ENCODE results near the gene CNN3. TPM values are rescaled to one million over a fixed set of nuclear protein-coding genes. Genes with fewer than 3 reads are reported as not detected.

The CNN3 gene
- polyA plus RNA-seq, 1 of the 3 experiments (the other 2 are of a cell fraction), result 204 TPM

GRCh38 chr1:94940738-94941137 lies 13.8 kb upstream of the CNN3 start:
- H3K4me1 ChIP-seq (ENCODE audit: control insufficient read depth in 1 of 2, insufficient read depth in 2 of 2, low read depth in 1 of 2, low read length in 1 of 2), result peaks cover 0 to 21% of the 10 kb centered on the region in 2 experiments
- H3F3A ChIP-seq (replicated peaks; ENCODE audit: insufficient read depth), result peaks cover 2% of the 10 kb centered on the region
- no peaks in the 10 kb centered on the region for H3K27me3 ChIP-seq (ENCODE audit: insufficient read depth)
- WGBS (ENCODE audit: low lambda C conversion rate), result 89% methylated on average over 3 of the region's 3 CpGs
- H4K20me1 ChIP-seq (ENCODE audit: insufficient read depth), result no peaks in the 10 kb centered on the region
- ChIA-PET POLR2A (no interaction called here), CTCF (interaction anchor here (2.6 kb wide), 1 partner anchor 86 kb away, joined by 16 read pairs; no protein-coding TSS in a partner anchor)
- H3K27ac ChIP-seq (ENCODE audit: low read depth in 2 of 2, low read length in 1 of 2), result no peak overlapping the region
- no peak for DNase-seq
- TF ChIP-seq GABPA (IDR thresholded peaks at IDR 0.05; ENCODE audit: low read depth), result no peak
- TF ChIP-seq RXRA (IDR thresholded peaks at IDR 0.05; ENCODE audit: borderline replicate concordance, low read depth), result no peak
- TF ChIP-seq, protein P1, sequence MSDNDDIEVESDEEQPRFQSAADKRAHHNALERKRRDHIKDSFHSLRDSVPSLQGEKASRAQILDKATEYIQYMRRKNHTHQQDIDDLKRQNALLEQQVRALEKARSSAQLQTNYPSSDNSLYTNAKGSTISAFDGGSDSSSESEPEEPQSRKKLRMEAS (IDR thresholded peaks at IDR 0.05; ENCODE audit: low read depth), result no peak
- TF ChIP-seq MXI1 (IDR thresholded peaks at IDR 0.05; ENCODE audit: low read depth, low read length), result no peak
- TF ChIP-seq MEF2A (IDR thresholded peaks at IDR 0.05; ENCODE audit: borderline replicate concordance, low read depth), result no peak
- TF ChIP-seq TAF1 (IDR thresholded peaks at IDR 0.05; ENCODE audit: borderline replicate concordance, low read depth, low read length), result no peak
- TF ChIP-seq EZH2phosphoT487 (IDR thresholded peaks at IDR 0.05; ENCODE audit: borderline replicate concordance, low read depth), result no peak
- no peak for TF ChIP-seq GATA2 (CRISPR knock-in tag; IDR thresholded peaks at IDR 0.05)
- TF ChIP-seq JUND (IDR thresholded peaks at IDR 0.05), result no peak
- TF ChIP-seq REST (IDR thresholded peaks at IDR 0.05; ENCODE audit: low read depth, low read length), result no peak
- TF ChIP-seq NRF1 (IDR thresholded peaks at IDR 0.05; ENCODE audit: low read depth, low read length), result no peak
- TF ChIP-seq YY1 (IDR thresholded peaks at IDR 0.05; ENCODE audit: low read depth), result no peak
- no peak for TF ChIP-seq CTCF (IDR thresholded peaks at IDR 0.05)
- TF ChIP-seq TCF12 (IDR thresholded peaks at IDR 0.05), result no peak
- TF ChIP-seq ZBTB33 (IDR thresholded peaks at IDR 0.05; ENCODE audit: borderline replicate concordance, low read depth), result no peak
- no peak for TF ChIP-seq SMC3 (IDR thresholded peaks at IDR 0.05; ENCODE audit: low read depth, low read length)
- TF ChIP-seq EP300 (IDR thresholded peaks at IDR 0.05; ENCODE audit: borderline replicate concordance in 1 of 2, low read depth in 1 of 2, low read length in 1 of 2), result no peak
- no peak for TF ChIP-seq RAD21 (IDR thresholded peaks at IDR 0.05; ENCODE audit: low read length)
- TF ChIP-seq USF1 (IDR thresholded peaks at IDR 0.05; ENCODE audit: borderline replicate concordance, low read depth), result no peak
- no peak for TF ChIP-seq RFX5 (IDR thresholded peaks at IDR 0.05; ENCODE audit: low read length)
- no peaks in the 10 kb centered on the region for H3K9me2 ChIP-seq
- no peaks in the 10 kb centered on the region for H3K36me3 ChIP-seq (replicated peaks in 1 of 2; ENCODE audit: control insufficient read depth in 1 of 2, insufficient read depth in 2 of 2, low read length in 1 of 2)
- no peaks in the 10 kb centered on the region for H3K79me2 ChIP-seq (ENCODE audit: insufficient read depth)
- H3K9me3 ChIP-seq, result no peaks in the 10 kb centered on the region
- no peak overlapping the region for H3K9ac ChIP-seq
- no peak overlapping the region for H3K4me3 ChIP-seq (ENCODE audit: low read depth in 2 of 2, low read length in 1 of 2)
- H3K4me2 ChIP-seq, result no peak overlapping the region
- no peak overlapping the region for H2AFZ ChIP-seq (ENCODE audit: low read depth)
